Activated CD4-positive, alpha-beta T cell treated with anti-CD3 and anti-CD28 coated beads, Interleukin-2, amount 50 U/mL, for 1 hour (primary cell): ENCODE results near the gene SIPA1L3.
"Not testable (repeated sequence)": the region's sequence is repeated elsewhere in the genome, so short reads cannot be mapped to it uniquely, and the experiment has no call there.

Source experiments
- DNase-seq: peaks from one replicate; pipeline ENCODE4 v3.0.0-alpha.2; 2020

The SIPA1L3 gene

DNA sequence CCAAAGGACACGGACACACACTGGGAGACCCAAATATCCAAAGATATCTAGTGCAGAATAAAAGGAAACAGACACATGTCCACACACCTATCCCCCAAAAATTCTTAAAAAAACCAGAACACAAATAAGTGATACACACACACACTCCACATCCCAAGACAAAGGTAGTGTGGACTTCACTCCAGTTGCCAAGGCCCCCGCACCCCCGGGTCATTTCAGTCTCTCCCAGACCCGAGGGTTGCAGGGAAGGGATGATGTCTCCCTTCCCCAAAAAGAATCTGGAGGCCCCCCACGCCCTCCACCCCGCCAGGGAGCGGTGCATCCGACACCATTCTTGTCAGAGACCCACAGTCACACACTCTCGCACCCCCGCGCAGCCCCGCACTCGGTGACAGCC, 316.6 kb downstream of the SIPA1L3 start:
- no peak for DNase-seq

DNA sequence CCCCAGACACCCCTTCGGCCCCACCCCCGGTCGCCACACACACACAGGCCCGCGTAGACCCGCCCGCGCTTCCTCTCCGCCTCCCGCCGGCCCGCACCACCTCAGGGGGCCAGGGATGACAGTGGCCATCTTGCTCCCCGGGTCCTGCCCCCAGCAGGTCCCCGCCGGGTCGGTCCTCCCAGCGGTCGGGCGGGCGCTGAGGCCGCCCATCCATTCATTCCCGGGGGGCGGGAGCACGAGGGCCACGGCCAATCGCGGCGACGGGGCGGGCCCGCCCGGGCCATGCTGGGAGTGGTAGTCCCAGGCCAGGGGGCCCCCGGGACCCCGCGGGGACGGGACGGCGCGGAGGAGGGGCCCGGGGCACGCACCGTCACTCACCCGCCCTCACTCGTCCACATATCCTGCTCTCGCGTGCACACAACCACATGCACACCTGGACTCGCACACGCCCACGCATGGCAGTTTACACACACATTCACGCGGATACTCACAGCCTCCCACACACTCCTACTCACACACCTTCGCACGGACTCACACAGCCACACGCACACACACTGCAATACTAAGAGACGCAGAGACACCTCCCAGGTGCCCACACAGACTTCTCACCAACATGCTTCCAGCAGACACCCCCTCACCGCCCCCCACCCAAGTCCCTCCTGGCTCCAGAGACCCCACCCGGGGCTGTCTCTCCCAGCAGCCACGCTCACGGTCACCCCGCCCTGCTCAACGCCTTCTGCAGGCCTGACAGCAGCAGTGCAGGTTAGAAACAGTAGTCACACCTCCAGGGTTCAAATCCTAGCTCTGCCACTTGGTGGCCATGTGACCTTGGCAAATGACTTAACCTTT, 317.2 kb downstream of the SIPA1L3 start, which contains the start of gene DPF1:
TSS of gene DPF1 (minus strand) at position 209 of the 849 bp plus-strand sequence. CDS start at position 129, 80 bp downstream.
- peak; percentile 29 for DNase-seq

DNA sequence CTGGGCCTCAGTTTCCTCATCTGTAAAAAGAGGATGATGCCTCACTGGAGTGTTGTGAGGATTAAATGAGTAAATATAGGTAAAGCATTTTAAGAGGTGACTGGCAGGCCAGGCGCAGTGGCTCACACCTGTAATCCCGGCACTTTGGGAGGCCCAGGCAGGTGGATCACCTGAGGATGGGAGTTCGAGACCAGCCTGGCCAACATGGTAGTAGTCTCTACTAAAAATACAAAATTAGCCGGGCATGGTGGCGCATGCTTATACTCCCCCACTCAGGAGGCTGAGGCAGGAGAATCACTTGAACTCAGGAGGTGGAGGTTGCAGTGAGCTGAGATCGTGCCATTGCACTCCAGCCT, 317.8 kb downstream of the SIPA1L3 start:
- not testable (repeated sequence) for DNase-seq

DNA sequence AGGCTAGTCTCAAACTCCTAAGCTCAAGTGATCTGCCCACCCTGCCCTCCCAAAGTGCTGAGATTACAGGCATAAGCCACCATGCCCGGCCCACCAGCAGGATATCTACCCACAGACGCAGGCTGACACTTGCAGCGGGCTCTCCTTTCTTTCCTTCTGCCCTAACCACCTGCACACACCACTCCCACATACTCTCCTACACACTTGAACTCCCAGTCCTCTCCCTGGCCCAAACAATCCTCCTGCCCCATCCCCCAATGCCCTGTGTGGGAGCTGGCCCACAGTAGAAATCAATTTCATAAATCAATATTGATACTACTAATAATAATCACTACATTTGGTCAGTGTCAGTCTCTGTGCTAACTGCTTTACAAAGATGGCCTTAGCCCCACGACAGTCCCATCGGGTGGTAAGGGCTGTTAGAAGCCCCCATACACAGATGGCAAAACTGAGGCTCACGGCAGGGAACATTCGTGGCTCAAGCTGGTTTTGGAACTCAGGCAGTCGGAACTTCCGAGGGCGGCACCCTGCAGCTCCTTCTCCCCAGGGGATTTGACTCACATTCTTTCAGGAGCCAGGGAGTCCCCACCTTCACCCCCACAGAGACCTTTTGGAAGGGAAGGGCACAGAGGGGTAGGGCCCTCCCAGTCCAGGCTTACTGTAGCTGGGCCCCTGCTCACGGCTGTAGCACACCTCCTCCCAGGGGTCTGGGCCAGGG, 320.4 kb downstream of the SIPA1L3 start:
- DNase-seq = no peak

DNA sequence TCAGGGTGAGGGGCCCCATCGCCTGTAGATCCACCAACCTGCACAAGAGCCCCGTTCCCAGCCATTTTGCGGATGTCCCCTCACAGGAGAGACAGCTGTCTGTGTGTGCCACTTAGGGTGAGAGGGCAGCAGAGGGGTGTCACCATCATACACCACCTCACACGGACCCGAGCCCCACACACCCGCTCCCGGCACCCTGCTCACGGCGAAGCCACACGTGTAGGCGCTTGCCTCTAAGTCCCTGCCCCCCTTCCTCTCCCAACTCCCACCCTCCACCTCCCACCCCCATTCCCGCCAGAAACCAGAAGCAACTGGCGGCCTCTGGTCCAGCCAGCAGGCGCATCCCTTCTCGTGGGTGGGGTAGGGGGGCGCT, 321.0 kb downstream of the SIPA1L3 start:
- no peak for DNase-seq

DNA sequence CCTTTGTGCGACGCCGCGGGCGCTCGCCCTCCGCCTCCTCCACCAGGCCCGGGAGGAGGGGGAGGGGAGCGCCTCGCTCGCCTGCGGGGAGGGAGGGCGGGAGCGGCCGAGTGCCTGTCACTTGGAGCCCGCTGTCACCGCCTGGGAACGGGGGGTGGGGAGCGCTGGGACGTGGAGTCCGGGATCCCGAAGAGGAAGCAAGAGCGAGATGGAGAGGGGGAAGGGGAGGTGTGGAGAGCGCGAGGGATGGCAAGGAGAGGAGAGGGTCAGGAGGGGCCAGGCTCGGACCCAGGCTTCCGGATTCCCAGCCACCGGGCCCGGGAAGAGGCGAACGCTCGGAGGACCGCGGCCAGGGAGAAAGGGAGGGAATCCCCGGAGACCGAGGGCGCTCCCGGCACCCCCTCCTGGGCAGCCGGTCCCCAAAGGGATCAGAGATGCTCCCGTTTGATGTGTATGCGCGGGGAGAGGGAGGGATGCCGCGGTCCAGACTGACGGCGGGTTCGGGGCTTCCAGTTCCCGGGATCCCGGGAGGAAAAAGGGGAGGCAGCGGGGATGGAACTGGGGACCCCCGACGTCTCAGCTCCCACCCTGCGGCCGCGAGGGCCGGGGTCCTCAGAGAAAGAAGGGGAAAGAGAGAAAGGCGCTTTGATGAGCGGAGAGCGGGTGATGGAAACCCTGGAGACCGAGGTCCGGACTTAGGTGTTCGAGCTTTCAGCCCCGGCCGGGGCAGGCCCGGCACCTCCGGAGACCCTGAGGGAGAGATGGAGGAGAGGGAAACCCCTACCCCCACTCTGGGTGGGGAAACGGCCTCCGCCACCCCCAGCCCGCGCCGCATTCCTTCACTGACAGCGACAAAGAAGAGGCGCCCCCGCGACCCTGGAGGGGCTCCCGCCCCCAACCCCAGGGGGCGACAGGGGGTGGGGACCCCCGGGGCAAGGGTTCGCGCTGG, 321.8 kb downstream of the SIPA1L3 start:
- no peak for DNase-seq

DNA sequence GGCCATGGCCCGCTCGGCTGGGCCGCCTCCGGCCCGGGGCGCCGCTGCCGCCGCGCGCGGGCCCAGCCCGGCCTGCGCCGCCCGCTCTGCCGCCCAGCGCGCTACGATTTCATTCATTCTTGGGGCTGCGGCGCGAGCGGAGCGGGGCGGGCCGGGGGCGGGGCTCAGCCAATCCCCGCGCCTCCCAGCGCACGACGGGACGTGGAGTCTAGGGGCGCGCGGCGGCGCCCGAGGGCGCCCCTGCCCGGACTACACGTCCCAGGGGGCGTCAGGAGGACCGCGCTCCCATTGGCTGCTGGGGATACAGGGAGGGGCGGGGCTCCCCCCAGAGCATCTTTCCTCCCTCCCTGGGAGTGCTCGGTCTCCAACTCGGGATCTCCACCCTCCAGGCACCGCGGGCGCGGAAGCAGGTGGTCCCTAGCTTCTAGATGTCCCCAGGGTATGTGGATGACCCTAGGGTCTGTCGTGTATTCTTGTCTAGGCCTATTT, 322.6 kb downstream of the SIPA1L3 start:
- peak; percentile 57 for DNase-seq

DNA sequence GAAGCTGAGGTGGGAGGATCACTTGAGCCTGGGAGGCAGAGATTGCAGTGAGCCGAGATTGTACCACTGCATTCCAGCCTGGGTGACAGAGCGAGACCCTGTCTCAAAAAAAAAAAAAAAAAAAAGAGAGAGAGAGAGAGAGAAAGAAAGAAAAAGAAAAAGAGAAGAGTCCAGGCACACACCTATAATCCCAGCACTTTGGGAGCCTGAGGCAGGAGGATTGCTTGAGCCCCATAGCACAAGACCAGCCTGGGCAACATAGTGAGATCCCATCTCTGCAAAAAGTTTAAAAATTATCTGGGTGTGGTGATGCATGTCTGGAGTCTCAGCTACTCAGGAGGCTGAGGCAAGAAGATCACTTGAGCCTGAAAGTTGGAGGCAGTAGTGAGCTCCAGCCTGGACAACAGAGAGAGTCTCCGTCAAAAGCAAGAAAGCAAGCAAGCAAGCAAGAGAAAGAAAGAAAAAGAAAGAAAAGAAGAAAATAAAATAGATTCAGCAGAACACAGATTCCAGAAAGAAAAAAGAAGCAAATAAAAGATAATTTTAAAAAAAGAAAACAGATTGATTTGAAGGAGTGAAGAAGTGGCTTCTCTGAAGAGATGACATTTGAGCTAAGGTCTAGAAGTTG, 323.6 kb downstream of the SIPA1L3 start:
- not testable (repeated sequence) for DNase-seq

DNA sequence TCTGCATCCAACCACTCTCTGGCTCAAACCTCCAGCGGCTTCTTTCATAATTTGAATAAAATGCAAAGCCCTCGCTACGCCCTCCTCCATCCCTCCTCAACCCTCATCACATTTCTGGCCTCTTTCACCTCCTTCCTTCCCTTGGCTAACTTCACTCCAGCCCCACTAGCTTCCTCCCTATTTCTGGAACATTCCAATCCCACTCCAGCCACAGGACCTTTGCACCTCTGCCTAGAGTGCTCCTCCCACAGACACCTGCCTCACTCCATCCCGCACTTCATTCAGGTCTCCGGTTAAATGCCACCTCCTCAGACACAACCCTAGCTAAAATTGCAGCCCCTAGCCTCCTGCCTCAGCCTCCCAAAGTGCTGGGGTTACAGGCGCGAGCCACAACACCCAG, 324.9 kb downstream of the SIPA1L3 start:
- no peak for DNase-seq

DNA sequence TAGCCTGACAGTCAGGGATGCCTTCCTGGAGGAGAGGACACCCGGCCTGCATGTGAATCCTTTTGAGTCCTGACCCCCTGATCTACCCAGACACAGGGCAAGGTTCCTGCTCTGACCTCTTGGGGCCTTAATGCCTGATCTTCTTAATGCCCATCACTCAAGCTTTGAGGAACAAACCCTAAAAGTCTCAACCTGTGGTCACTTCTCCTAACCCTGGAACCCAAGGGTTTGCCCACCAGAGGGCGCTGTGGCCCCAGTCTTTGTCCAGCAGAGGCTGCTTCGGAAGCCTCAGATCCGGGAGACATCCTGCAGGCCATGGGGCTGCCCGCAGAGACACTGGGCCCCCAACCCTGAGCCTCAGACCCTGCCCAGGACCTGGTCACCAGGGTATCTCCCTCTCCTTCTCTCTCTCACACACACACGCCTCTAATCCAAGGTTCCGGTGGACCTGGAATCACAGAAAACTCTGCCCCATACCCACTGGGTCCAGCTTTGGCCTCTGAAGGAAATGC, 326.8 kb downstream of the SIPA1L3 start:
- DNase-seq = peak; percentile 76

DNA sequence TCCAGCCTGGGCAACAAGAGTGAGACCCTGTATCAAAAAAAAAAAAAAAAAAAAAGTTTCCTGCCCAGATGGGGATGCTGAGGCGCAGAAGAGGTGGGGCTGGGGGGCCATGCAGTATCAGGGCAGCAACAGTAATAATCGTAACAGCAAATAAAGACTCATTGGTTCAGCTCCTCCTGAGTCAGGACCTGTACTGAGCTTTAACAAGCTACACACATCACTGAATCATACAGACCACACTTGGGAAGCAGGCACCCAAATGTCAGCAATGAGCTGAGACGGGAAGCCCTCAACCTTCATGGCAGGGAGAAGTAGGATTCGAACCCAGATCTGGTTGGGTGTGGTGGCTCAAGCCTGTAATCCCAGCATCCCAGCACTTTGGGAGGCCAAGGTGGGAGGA, 327.6 kb downstream of the SIPA1L3 start:
- DNase-seq = no peak

DNA sequence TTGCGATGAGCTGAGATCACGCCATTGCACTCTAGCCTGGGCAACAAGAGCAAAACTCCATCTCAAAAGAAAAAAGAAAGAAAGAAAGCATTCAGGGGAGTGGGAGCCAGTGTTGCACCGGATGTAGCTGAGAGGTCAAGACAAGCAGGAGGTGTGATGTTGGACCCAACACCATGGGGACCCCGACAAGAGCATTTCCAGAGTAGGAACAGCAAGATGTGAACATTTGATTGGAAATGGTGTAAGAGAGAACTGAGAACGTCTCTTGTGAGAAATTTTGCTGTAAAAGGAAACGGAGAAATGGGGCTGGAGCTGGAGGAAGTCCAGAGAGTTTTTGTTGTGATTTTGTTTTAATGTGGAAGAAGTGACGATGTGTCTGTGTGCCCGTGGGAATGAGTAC, 332.8 kb downstream of the SIPA1L3 start:
- DNase-seq = no peak

DNA sequence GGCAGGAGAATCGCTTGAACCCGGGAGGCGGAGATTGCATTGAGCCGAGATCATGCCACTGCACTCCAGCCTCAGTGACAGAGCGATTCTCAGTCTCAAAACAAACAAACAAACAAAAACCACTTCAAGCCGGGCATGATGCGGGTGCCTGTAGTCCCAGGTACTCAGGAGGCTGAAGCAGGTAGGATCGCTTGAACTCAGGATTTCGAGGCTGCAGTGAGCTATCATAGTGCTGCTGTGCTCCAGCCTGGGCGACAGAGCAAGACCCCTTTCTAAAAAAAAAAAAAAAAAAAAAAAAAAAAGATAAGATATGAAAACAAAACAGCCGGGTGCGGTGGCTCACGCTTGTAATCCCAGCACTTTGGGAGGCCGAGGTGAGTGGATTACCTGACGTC, 336.3 kb downstream of the SIPA1L3 start:
- no peak for DNase-seq

DNA sequence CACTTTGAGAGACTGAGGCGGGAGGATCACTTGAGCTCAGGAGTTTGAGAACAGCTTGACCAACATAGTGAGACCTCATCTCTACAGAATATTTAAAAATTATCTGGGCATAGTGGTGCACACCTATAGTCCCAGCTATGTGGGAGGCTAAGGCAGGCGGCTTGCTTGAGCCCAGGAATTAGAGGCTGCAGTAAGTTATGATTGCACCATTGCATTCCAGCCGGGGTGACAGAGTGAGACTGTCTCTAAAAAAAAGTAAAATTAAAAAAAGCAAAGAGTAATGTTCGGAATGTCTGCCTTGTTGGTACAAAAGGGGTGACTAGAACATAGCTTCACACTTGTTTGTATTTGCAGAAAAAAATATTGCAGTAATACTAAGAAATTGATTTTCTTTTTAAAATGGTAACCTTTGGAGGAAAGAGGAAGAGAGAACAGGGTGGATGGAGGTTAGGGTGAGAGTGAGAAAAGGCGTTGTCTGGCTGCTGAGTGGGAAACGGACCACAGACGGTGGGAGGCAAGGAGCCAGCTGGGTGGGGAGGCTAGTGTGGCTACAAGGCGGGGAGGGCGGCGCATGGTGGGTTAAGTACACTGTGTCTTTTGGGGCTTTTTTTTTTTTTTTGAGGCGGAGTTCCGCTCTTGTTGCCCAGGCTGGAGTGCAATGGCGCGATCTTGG, 339.0 kb downstream of the SIPA1L3 start:
- DNase-seq = no peak

DNA sequence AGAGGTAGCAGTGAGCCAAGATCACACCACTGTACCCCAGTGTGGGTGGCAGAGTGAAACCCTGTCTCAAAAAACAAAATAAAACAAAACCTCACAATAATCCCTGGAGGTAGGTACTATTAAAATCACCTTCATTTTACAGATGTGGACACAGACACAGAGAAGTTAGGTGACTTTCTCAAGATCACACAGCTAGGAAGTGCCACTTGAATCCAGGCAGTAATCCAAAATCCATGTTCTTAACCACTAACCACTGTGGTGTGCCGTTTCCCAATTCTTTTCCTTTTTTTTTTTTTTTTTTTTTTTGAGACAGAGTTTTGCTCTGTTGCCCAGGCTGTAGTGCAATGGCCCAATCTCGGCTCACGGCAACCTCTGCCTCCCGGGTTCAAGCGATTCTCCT, 340.1 kb downstream of the SIPA1L3 start:
- no peak for DNase-seq

DNA sequence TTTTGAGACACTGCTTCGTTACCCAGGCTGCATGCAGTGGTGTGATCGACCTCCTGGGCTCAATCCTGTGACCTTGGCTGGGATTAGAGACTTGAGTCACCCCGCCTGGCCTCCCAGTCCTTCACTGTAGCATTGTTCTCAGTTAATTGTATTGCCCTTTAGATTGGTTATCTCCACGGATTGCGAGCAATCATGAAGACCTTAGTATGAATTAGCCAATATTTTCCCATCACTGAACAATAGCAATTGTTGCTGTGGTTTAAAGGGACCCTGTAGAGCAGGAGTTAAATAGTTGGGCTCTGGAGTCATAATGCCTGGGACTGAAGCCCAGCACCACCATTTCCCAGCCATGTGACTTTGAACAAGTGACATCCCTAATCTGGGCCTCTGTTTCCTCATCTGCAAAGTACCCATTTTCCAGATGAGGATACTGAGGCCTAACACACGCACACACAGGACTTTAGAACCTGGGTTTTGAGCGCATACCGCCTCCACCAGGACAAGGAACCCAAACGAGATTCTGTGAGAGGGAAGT, 340.8 kb downstream of the SIPA1L3 start:
- no peak for DNase-seq

DNA sequence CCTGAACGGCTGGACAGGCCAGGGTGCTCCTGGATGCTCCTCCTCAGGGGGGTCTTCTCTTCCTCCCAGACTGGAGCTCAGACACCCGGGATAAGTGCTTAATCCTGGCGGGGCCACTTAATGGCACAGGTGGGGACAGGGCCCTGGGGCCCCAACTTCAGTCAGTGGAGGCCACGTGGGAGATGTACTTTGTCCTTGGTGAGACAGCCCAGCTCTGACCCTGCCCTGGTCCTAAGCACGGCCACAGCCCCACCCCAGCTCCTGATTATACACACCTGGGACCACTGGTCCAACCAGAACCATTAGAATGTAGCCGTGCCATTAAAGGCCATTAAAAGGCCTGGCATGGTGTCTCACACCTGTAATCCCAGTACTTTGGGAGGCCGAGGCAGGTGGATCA, 341.4 kb downstream of the SIPA1L3 start:
- DNase-seq = no peak

DNA sequence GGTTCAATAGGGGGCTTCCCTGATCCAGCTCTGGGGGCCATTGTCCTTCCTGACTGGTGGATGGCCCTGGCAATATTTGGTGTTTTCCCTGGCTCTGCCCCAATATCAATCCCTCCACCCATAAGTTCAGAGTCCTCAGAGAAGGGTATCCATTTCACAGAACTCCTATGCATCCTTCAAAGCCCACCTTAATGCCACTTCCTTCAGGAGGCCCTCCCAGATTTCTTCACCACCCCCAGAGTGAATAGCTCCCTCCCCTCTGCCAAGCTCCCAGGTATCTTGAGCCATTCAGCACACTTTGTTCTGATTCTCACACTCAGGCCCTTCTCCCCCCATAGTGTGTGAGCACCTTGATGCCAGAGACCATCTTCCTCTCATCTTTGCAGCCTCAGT, 343.4 kb downstream of the SIPA1L3 start:
- DNase-seq = no peak

DNA sequence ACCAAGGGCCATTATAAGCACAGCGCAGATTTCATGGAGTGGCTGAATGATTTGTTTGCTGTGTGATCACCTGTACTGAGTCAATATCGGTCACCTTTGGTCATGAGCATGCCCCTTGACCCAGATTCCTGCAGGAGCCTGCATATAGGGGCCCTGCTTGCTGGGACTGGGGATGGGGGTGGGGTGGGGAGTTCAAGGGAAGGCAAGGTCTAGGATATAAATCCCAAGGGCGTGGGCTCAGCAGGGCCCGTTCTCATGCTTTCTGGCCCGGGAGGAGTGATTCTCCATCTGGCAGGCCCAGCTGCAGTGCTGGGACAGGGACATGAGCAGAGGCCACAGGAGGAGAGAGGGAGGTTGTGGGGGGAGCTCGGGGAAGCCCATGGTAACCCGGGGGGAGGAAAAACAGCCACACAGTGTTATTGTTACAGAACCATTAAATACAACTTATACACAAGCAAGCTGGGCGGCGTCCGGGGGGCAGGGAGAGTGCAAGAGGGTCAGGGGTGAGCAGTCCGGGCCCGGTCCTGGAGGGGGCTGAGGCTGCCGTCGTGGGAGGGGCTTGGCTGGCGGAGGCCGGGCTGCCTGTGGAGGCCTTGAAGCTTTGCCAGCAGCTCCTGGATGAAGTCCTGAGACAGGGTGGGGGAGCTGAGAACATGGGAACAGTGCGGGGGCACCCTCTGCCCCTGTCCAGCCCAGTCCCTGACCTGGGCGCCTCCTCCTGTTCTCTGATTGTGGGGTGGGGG, 344.0 kb downstream of the SIPA1L3 start:
- no peak for DNase-seq

DNA sequence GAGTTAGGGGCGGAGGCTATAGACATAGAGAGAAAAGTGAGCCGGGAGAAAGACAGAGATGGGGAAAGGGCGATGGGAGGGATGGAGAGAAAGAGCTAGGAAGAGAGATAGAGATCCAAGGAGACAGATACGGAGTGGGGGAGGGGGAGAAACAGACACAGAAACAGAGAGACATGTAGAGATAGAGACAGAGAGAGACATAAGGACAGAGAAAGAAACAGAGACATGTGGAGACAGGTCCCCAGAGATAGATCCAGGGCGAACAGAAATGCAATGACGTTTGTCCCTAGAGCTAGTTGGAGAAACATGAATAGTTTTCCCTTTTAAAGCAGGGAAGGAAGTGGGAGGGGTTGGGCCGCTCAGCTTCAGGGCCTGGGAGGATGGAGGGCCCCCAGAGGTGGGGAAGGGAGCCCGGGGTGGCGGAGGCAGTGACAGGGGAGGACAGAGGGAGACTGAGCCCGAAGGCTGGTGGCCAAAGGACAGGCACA, 344.6 kb downstream of the SIPA1L3 start:
- DNase-seq = no peak

DNA sequence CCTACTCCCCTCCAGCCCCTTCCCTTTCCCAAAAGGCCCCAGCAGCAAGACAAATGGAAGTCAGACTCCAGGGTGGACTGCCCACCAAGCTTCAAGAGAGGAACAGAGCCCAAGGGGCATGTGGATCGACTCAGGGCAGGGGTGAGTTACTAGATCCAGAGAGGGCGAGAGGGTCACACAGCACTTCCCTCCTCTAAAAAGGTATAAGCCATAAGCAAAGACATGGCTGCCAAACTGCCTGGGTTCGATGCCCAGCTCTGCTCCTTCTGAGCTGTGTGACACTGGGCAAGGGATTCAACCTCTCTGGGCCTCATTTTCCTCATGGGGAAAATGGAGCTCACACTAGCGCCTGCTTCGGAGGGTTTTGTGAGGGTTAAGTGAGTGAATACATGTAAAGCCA, 345.4 kb downstream of the SIPA1L3 start:
- DNase-seq = no peak
